ENCODE measurements around the gene ATP8A2. TPM values are rescaled to one million over a fixed set of nuclear protein-coding genes. Genes with fewer than 3 reads are reported as not detected.

The ATP8A2 gene
- total RNA-seq, 1 donor from 2014 or later = 39.1 TPM

- no peak for TF ChIP-seq CTCF (IDR thresholded peaks at IDR 0.05; ENCODE audit: unreplicated experiment)
- Mint-ChIP-seq H3K4me3 (no peak overlapping the region), H3K4me1 (peaks cover 27% of the 10 kb centered on the region), H3K27ac (no peak overlapping the region), H3K27me3 (ENCODE audit: low read depth) (peaks cover 3% of the 10 kb centered on the region), H3K9me3 (no peaks in the 10 kb centered on the region), H3K36me3 (peaks cover 9% of the 10 kb centered on the region)
- DNase-seq (ENCODE audit: low spot score in 2 of 2, unreplicated experiment in 2 of 2) = no peak
Measured at GRCh38 chr13:25978961-25979360, 607.2 kb downstream of the ATP8A2 start.

GRCh38 chr13:25979371-25979770 lies 607.6 kb downstream of the ATP8A2 start:
- no peak for TF ChIP-seq CTCF (IDR thresholded peaks at IDR 0.05; ENCODE audit: unreplicated experiment)
- Mint-ChIP-seq H3K9me3 (no peaks in the 10 kb centered on the region), H3K36me3 (peaks cover 9% of the 10 kb centered on the region), H3K4me1 (peaks cover 27% of the 10 kb centered on the region), H3K4me3 (no peak overlapping the region), H3K27me3 (ENCODE audit: low read depth) (peaks cover 3% of the 10 kb centered on the region), H3K27ac (no peak overlapping the region)
- no peak for DNase-seq (ENCODE audit: low spot score in 2 of 2, unreplicated experiment in 2 of 2)

- H3K36me3 Mint-ChIP-seq = peaks cover 4% of the 10 kb centered on the region
- H3K4me3 Mint-ChIP-seq = no peak overlapping the region
Measured at GRCh38 chr13:25980255-25980654, 608.5 kb downstream of the ATP8A2 start.

GRCh38 chr13:25981060-25981459 lies 609.3 kb downstream of the ATP8A2 start:
- Mint-ChIP-seq H3K4me1 (peaks cover 27% of the 10 kb centered on the region), H3K9me3 (peaks cover 2% of the 10 kb centered on the region), H3K27ac (no peak overlapping the region), H3K4me3 (no peak overlapping the region), H3K27me3 (ENCODE audit: low read depth) (peaks cover 2% of the 10 kb centered on the region), H3K36me3 (peaks cover 2% of the 10 kb centered on the region)
- no peak for TF ChIP-seq CTCF (IDR thresholded peaks at IDR 0.05; ENCODE audit: unreplicated experiment)
- DNase-seq (ENCODE audit: low spot score in 2 of 2, unreplicated experiment in 2 of 2) = no peak

More at GRCh38 chr13:25980255-25980654, 608.5 kb downstream of the ATP8A2 start:
- Mint-ChIP-seq H3K9me3 (no peaks in the 10 kb centered on the region), H3K4me1 (peaks cover 27% of the 10 kb centered on the region), H3K27me3 (ENCODE audit: low read depth) (peaks cover 3% of the 10 kb centered on the region), H3K27ac (no peak overlapping the region)
- DNase-seq (ENCODE audit: low spot score in 2 of 2, unreplicated experiment in 2 of 2) = no peak
- no peak for TF ChIP-seq CTCF (IDR thresholded peaks at IDR 0.05; ENCODE audit: unreplicated experiment)

- H3K4me1 Mint-ChIP-seq = peaks cover 19% of the 10 kb centered on the region
- H3K36me3 Mint-ChIP-seq = peaks cover 4% of the 10 kb centered on the region
- H3K9me3 Mint-ChIP-seq = peaks cover 9% of the 10 kb centered on the region
- DNase-seq (ENCODE audit: low spot score in 2 of 2, unreplicated experiment in 2 of 2) = no peak
- TF ChIP-seq CTCF (IDR thresholded peaks at IDR 0.05; ENCODE audit: unreplicated experiment) = no peak
- no peaks in the 10 kb centered on the region for H3K27me3 Mint-ChIP-seq (ENCODE audit: low read depth)
- no peak overlapping the region for H3K4me3 Mint-ChIP-seq
- peak overlapping the region; percentile 43 for H3K27ac Mint-ChIP-seq
Measured at GRCh38 chr13:25982907-25983306, 611.1 kb downstream of the ATP8A2 start.

GRCh38 chr13:25987987-25988386 lies 616.2 kb downstream of the ATP8A2 start:
- no peak for DNase-seq (ENCODE audit: low spot score in 2 of 2, unreplicated experiment in 2 of 2)
- Mint-ChIP-seq H3K36me3 (peaks cover 8% of the 10 kb centered on the region), H3K4me1 (peaks cover 26% of the 10 kb centered on the region), H3K27ac (no peak overlapping the region), H3K4me3 (no peak overlapping the region), H3K9me3 (peaks cover 17% of the 10 kb centered on the region), H3K27me3 (ENCODE audit: low read depth) (no peaks in the 10 kb centered on the region)
- no peak for TF ChIP-seq CTCF (IDR thresholded peaks at IDR 0.05; ENCODE audit: unreplicated experiment)

Data from mesothelial cell of epicardium (in vitro differentiated cells).